Liver (tissue), 3 donors: ENCODE measurements around the gene NEK10.

ENCODE experiments used
- CTCF ChIP-seq: fragments of 150-350 bp; IDR thresholded peaks from 2 replicates; pipeline ENCODE4 v1.5.1; 2017; ENCODE audit warnings: improper control_type of control experiment, low read depth, low read length; ENCODE audit not compliant: missing input control
- EGR1 ChIP-seq, 2 donors: IDR thresholded peaks; 2 replicates each; pipeline ENCODE4 v1.6.1; 2016 to 2018; ENCODE audit warnings: antibody characterized with exemption in 2 of 2, low read depth in 2 of 2
- FOXA2 ChIP-seq: IDR thresholded peaks from 2 replicates; pipeline ENCODE4 v1.6.1; 2016; ENCODE audit warnings: antibody characterized with exemption
- GABPA ChIP-seq, 2 donors: IDR thresholded peaks in 1 of 2; conservative IDR thresholded peaks in 1 of 2; 2 replicates each; pipeline ENCODE4 v1.6.1; 2016; ENCODE audit warnings: antibody characterized with exemption in 2 of 2, mild to moderate bottlenecking in 1 of 2, moderate library complexity in 1 of 2
- MAX ChIP-seq: IDR thresholded peaks from 2 replicates; pipeline ENCODE4 v1.6.1; 2016; ENCODE audit warnings: antibody characterized with exemption
- RAD21 ChIP-seq, 2 donors: IDR thresholded peaks; 2 replicates each; pipeline ENCODE4 v1.6.1; 2016; ENCODE audit warnings: antibody characterized with exemption in 2 of 2, mild to moderate bottlenecking in 2 of 2
- RXRA ChIP-seq, 2 donors: IDR thresholded peaks; 2 replicates each; pipeline ENCODE4 v1.6.1; 2017 to 2018; ENCODE audit warnings: antibody characterized with exemption in 2 of 2, mild to moderate bottlenecking in 1 of 2
- SP1 ChIP-seq: IDR thresholded peaks from 2 replicates; pipeline ENCODE4 v1.6.1; 2018; ENCODE audit warnings: antibody characterized with exemption, mild to moderate bottlenecking
- TAF1 ChIP-seq: conservative IDR thresholded peaks from 2 replicates; pipeline ENCODE4 v1.6.1; 2016; ENCODE audit warnings: antibody characterized with exemption, mild to moderate bottlenecking
- YY1 ChIP-seq: IDR thresholded peaks from 2 replicates; pipeline ENCODE4 v1.6.1; 2016; ENCODE audit warnings: antibody characterized with exemption, mild to moderate bottlenecking
- TF ChIP-seq, protein P1 (sequence below): IDR thresholded peaks from 2 replicates; pipeline ENCODE4 v1.6.1; 2016; ENCODE audit warnings: antibody characterized with exemption
- TF ChIP-seq, protein P2 (sequence below): IDR thresholded peaks from 2 replicates; pipeline ENCODE4 v1.6.1; 2016; ENCODE audit warnings: antibody characterized with exemption, mild to moderate bottlenecking
- donor health status: healthy.
- donor health status: healthy.

DNA sequence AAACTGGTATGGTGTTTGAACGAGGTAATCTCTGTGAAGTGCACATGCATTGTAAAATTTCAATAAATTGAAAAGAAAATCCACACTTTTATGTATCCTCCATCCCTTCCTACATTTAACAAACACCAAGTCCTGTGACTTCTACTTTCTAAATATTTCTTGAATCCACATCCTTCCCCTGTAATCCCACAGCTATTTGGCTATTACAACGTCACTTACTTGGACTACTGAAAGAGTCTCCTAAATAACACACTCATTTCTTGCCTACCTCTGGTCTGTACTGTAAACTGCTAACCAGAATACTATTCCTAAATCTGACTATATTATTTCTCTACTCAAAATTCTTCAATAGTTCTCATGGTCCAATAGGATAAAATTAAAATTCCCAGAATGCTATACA is 176.1 kb downstream of the NEK10 start:
- TF ChIP-seq TAF1, result no peak
- no peak for TF ChIP-seq FOXA2
- no peak for TF ChIP-seq RAD21 (IDR thresholded peaks at IDR 0.05)
- no peak for TF ChIP-seq SP1
- no peak for TF ChIP-seq RXRA (IDR thresholded peaks at IDR 0.05)
- no peak for TF ChIP-seq MAX
- TF ChIP-seq CTCF, result no peak
- TF ChIP-seq EGR1 (IDR thresholded peaks at IDR 0.05; ENCODE audit: low read depth in 2 of 2), result no peak
- no peak for TF ChIP-seq GABPA (IDR thresholded peaks at IDR 0.05 in 1 of 2, conservative IDR thresholded peaks at IDR 0.05 in 1 of 2)
- TF ChIP-seq, protein P1, sequence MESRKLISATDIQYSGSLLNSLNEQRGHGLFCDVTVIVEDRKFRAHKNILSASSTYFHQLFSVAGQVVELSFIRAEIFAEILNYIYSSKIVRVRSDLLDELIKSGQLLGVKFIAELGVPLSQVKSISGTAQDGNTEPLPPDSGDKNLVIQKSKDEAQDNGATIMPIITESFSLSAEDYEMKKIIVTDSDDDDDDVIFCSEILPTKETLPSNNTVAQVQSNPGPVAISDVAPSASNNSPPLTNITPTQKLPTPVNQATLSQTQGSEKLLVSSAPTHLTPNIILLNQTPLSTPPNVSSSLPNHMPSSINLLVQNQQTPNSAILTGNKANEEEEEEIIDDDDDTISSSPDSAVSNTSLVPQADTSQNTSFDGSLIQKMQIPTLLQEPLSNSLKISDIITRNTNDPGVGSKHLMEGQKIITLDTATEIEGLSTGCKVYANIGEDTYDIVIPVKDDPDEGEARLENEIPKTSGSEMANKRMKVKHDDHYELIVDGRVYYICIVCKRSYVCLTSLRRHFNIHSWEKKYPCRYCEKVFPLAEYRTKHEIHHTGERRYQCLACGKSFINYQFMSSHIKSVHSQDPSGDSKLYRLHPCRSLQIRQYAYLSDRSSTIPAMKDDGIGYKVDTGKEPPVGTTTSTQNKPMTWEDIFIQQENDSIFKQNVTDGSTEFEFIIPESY, result no peak
- TF ChIP-seq, protein P2, sequence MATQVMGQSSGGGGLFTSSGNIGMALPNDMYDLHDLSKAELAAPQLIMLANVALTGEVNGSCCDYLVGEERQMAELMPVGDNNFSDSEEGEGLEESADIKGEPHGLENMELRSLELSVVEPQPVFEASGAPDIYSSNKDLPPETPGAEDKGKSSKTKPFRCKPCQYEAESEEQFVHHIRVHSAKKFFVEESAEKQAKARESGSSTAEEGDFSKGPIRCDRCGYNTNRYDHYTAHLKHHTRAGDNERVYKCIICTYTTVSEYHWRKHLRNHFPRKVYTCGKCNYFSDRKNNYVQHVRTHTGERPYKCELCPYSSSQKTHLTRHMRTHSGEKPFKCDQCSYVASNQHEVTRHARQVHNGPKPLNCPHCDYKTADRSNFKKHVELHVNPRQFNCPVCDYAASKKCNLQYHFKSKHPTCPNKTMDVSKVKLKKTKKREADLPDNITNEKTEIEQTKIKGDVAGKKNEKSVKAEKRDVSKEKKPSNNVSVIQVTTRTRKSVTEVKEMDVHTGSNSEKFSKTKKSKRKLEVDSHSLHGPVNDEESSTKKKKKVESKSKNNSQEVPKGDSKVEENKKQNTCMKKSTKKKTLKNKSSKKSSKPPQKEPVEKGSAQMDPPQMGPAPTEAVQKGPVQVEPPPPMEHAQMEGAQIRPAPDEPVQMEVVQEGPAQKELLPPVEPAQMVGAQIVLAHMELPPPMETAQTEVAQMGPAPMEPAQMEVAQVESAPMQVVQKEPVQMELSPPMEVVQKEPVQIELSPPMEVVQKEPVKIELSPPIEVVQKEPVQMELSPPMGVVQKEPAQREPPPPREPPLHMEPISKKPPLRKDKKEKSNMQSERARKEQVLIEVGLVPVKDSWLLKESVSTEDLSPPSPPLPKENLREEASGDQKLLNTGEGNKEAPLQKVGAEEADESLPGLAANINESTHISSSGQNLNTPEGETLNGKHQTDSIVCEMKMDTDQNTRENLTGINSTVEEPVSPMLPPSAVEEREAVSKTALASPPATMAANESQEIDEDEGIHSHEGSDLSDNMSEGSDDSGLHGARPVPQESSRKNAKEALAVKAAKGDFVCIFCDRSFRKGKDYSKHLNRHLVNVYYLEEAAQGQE, result no peak
- no peak for TF ChIP-seq YY1
